GM19395 (cell line): ENCODE data around the gene DNASE1L3.

Source experiments
- ATAC-seq: cut with Tn5 transposase; IDR thresholded peaks from one replicate; pipeline ENCODE4 v1.9.1; 2021; ENCODE audit warnings: mild to moderate bottlenecking, moderate library complexity; ENCODE audit not compliant: unreplicated experiment

The DNASE1L3 gene

DNA sequence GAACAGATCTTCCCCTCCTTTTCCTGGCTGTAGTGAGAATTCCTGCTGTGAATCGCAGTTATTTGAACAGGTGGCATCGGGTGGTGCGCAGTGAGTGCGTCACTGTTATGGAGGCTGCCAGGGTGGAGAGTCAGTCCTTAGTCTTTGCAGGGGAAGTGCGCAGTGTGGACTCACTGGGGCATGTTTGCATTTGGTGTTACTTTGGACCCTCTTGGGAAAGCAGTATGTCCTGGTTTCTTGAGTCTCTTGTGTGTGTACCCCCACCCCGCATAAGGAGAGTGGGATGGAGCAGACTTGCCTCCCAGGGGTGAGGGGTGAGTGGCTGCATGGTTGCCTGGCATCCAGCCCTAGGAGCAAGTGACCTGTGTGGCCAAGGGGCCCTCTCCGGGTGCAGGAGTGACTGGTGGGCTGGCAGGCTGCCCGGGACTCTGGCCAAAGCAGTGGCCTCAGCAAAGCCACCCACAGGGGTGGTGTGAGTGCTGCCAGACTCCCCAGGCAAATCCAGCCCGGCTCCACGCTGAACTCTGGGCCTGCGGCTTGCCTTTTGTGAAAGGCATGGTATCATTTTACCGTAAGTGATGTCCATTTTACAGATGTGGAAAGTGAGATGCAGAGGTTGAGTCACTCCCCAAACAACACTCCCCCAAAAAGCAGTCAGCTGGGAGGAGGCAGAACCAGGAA, 46.4 kb downstream of the DNASE1L3 start:
- ATAC-seq, result no peak

DNA sequence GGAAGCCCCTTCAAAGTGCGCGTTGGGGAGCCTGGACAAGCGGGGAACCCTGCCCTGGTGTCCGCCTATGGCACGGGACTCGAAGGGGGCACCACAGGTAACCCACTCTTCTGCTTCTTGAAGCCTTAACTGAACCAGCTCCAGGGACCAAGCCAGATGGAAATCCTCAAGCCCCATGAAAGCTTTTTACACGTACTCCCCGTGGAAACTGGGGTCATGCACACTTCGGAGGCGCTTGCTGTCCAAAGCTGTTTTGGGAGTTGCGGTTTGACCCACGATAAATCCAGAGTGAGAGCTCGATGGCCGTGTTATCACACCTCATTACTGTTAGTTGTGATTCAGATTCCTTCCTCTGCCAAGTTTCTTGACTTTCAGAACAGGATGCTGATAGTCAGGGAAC, 47.5 kb downstream of the DNASE1L3 start:
- no peak for ATAC-seq

DNA sequence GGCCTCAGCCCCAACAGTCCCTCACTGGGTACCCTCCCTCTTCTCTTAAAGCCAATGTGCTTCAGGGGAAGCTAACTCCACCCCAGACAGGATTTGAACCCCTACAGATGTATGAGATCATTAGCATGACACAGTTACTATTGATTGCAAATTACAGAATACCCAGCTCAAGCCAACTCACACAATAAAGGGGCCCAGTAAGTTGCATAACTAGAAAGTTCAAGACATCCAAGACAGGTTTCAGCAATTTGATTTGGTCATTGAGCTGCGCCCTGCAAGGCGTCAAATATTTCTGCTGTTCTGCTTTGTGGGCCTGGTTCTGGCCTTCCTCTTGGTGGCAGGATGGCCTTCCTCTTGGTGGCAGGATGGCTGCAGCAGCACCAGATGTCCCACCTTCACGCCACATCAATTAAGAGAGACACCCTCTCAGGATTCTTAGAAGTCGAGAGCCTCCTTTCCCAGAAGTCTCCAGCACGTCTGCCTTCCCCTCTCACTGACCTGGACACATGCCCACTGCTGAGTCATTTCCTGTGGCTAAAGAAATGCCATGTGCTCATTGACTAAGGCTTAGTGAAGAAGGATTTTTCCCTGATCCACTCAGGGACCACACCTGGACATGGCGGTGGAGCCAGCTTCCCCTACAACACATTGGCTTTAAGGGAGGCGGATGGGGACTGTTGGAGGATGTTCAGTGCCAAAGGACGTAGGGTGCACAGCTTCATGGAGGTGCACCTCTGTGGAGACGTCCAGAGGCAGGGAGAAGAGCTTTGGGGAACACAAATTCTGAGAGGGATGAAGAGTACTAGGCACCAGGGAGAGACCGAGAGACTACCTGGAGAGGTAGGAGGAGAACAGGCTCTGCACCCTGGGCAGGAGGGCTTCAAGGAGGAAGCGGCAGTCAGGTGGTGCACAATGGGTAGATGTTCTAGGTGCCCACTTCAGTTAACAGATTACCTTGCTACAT, 49.1 kb downstream of the DNASE1L3 start:
- ATAC-seq, result no peak

DNA sequence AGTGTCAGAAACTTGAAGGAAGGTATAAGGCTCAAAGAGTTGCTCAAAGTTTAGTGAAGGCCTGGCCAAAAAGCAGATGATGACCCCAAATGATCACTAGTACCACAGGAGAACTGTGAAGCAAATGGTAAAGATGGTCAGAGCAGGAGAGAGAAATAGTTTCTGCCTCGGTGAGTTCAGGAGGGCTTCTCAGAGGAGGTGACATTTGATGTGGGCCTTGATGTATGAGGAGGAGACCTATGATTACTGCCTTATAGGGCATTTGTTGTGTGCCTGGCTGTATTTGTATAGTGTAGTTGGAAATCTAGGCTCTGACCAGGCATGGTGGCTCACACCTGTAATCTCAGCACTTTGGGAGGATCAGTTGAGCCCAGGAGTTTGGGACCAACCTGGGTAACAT, 50.4 kb downstream of the DNASE1L3 start:
- no peak for ATAC-seq

DNA sequence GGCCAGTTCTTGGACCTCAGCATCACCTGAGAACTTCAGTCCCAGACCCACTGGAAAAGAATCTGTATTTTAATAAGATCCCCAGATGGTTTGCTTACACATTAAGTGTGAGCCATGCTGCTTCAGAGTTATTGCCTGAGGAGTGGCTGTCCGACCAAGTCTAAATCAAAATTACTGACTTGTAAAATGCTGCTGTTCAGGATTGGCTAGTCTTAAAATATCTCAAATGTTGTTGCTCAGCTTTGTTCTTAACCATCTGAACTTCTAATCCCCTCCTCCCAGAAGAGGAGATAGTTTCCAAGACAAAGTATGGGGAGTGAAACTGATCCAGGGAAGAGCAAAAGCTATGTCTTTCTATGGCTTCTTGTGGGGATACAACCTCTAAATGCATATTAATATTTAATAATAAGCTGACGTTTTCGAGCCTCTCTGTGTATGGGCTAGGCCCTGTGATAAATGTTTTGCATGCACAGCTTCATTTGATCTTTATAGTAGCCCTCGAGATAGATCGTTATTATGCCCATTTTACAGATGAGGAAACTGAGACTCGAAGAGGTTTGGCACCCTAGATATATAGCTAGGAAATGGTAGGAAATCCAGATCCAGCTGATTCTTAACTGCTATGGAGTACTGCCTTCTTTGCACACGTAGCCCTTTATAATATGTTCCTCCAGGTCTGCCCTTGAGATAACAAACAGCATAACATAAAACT, 52.2 kb downstream of the DNASE1L3 start:
- ATAC-seq, result no peak

DNA sequence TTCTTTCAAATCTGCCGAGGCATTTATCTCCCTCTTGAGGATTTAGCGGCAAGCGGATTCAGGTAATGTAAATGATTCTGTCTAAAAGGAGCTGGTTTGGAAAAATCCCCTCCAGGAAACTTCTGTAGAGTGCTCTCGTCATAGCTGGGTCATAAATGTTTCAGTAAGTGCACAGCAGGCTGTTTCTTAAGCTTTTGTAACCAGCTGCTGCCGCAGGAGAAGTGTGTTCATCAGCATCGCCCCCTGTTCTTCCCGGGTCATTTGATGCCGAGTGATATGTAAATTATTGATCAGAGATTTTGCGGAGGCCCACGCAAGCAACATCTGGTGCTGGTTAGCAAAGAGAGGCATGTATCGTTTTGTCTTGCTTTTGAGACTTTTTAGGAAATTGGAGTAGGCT, 53.1 kb downstream of the DNASE1L3 start:
- no peak for ATAC-seq

DNA sequence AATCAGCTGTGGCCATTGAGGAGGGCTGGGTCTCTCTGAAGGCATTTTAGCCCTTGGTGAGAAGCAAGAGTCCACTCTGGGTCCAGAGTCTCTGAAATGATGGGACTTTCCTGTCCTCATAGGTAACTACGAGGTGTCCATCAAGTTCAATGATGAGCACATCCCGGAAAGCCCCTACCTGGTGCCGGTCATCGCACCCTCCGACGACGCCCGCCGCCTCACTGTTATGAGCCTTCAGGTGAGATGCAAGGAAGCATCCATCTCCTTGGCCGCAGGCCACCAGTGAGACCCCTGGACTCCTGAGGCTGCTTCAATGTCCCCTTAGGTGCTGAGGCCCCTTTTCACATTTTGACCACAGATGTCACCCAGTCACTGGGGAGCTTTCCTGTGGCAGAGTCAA, 54.9 kb downstream of the DNASE1L3 start:
- no peak for ATAC-seq

DNA sequence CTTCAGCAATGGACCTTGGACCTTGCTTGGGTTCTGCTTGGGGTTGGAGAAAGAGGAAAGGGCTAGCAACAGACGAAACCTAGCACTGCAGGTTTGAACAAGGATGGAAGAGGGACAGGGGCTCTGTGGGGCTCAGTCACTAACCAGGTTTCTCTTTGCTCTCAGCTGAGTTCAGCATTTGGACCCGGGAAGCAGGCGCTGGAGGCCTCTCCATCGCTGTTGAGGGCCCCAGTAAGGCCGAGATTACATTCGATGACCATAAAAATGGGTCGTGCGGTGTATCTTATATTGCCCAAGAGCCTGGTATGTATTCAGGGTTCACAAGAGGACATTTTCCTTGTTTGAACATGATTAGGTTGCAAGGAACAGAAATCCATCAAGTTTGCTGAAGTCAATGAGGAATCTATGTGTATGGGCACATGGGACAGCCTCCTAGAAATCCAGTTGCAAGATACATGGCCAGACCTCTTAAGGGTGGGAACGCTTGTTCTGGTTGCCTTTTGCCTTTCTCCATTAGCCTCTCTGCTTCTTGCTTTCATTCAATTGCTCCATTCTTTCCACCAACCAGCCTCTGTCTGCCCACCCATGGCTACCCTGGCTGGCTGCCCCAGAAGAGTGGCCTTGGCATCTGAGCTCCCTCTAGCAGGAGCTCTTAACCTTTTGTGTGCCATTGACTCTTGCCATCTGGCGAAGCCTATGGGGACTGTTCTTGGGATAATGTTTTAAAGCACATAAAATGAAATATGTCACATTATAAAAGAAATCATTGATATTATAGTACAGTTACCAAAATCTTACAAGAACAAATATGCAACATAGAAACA, 55.9 kb downstream of the DNASE1L3 start:
- no peak for ATAC-seq

DNA sequence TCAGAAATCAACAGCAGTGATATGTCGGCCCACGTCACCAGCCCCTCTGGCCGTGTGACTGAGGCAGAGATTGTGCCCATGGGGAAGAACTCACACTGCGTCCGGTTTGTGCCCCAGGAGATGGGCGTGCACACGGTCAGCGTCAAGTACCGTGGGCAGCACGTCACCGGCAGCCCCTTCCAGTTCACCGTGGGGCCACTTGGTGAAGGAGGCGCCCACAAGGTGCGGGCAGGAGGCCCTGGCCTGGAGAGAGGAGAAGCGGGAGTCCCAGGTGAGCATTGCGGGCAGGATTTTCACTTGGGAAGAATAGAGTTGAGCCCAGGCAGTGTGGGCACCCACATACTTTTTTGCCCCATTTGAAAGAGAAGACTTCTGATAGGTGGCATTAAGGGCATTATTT, 57.4 kb downstream of the DNASE1L3 start:
- ATAC-seq, result no peak

DNA sequence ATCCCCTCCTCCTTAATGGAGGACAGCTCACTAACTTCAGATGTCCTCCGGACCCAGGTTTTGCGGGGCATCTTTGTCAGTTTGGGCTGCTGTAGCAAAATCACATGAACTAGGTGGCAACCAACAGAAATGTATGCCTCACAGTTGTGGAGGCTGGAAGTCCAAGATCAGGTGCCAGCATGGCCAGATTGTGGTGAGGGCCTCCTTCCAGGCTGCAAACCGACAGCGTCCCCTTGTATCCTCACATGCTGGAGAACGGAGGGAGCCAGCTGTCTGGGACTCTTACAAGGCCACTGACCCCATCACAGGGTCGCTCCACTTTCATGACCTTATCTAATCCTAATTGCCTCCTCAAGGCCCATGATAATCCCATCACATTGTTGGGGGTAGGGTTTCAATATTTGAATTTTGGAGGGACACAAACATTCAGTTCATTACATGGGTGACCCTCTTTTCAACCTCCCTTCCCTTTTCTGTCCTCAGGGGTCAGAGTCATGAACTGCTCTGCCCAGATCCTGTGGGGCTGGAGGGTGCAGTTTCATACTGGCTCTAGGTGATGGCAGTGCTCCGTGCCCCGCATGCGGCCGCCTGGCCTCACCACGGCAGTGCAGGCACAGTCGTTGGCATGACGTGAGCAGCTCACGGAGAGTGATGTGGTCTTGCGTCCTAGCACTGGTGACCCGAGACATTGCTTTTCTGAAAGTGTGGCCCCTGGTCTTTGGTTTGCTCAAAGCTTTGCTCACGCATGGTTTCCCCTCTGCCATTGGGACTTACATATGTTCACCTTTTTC, 58.4 kb downstream of the DNASE1L3 start:
- ATAC-seq, result no peak

DNA sequence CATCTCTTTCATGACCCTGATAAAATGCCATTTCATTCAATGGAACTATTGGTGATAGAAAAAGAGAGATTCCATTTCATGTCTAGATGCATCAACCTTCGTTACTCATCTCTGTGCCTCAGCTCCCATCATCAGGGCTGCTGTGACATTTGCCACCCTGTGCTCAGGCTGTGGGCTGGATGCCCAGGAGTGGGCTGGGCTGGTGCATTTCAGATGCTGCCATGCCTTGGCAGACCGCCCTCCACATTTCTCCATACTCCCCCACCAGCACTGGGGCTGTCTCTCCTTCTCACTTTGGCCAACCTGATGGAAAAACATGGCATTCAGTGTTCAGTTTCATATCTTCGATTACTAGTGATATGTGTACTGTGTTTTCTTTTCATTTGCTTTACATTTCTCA, 59.1 kb downstream of the DNASE1L3 start:
- no peak for ATAC-seq

DNA sequence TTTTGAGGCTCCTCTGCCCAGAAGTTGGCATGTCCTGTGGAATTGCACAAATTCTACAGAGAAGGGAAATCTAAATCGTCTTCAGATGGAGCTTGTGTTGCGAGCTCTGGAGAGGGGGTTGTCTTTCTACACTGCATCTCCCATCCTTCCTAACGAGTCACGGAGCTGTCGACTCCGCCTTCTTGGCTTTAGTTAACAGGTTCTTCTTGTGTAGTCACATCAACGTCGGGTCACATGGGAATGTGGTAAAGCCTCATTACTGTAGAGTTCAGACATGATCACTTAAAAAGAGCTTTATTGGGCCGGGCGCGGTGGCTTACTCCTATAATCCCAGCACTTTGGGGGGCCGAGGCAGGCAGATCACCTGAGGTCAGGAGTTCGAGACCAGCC, 60.0 kb downstream of the DNASE1L3 start:
- ATAC-seq, result no peak

DNA sequence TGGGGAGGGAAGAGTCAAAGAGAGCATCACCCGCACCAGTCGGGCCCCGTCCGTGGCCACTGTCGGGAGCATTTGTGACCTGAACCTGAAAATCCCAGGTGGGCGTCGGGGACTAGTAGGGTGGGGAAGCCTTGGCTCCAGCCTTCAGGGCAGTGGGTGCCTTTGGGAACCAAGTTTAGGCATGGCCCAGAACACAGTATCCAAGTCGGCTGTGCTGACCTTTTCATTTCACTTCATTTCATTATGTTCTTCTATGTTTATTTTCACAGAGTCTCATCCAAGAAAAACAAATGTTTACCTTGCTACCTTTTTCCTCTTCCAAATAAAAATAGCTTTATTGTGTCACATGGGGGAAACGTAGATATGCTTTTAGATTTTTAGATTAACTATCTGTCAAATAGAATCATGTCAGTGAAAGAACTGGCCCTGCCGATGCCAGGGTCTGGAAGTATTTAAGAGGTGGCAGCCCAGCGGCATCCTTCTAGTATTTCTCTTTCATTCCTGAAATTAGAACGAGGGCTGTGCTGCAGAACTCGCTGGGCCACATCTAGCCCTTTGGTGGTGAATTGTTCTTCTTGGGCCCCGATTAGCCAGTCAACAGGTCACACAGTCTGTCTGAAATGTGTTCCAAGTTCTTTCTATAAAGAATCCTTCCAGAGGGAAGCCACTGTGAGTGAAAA, 60.5 kb downstream of the DNASE1L3 start:
- no peak for ATAC-seq

DNA sequence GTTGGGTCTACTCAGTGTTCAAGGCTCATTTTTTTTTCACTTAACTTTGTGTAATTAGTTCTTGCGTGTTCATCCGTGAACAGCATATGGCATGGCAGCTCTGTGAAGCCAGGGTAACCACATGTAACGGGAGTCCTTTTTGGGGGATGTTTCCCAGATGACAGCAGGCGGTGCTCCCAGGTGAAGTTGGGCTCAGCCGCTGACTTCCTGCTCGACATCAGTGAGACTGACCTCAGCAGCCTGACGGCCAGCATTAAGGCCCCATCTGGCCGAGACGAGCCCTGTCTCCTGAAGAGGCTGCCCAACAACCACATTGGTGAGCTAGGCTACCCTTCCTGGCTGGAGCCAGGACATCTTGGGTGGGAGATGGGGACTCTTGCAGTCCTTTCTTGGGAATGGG, 62.7 kb downstream of the DNASE1L3 start:
- ATAC-seq, result no peak

DNA sequence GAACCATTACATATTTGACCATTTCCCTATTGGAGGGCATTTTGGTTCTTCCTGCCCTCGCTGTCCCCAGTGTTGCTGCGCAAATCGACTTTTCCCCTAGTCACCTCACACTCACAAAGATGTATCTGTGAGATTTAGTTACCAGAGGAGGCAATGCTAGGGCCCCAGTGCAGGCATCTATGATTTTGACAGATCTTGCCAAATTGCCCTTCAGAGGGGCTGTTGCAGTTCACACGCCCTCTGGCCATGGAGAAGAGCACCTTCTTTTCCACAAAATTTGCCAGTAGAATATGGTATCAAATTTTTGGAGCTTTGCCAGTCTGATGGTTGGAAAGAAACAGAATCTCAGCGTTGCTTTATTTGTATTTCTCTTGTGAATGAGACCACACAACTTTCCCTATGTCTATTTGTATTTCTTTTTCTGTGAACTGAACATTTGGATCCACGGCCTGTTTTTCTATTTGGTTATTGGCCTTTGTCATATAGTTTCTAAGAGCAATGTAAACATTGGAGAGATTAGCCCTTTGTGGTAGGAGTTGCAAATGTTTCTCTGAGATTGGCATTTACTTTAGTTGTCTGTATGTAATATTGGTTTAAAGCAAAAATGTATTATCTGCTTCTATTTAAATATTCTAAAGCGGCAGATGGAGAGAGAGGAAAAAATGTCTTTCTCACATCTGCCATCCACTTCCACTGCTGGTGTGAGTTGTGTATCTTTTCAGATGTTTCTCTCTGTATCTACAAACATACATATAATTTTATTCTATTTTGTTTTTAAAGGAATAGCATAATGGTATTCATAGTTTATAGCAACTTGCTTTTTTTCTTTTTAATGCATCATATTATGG, 66.1 kb downstream of the DNASE1L3 start:
- ATAC-seq, result no peak

DNA sequence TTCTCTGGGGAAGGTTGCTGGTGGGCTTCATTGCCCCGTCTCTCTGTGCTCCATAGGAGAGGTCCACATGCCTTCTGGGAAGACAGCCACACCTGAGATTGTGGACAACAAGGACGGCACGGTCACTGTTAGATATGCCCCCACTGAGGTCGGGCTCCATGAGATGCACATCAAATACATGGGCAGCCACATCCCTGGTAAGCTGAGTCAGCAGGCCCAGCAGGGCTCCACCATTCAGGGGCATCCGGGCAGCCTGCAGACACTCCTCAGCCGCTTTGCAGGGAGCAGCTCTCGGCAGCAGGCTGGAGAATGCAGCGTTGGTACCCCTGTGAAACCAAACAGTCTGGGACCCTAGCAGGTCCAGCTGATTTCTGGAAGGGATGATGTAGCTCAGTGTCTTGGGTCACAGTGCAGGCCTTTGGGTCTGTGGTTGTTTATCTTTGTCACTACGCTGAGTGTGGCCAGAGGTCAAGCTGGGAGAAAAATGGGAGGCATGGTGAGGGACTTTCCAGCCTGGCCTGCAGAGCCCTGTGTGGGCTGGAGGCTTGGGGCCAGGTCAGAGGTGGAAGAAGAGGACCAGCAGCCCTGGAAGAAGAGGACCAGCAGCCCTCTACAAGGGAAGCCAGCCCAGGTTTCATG, 67.2 kb downstream of the DNASE1L3 start:
- ATAC-seq, result no peak
